Stimulated activated naive B cell treated with anti-CD40 and anti-IgM and Interleukin-4, amounts not matched to agents 10 μg/mL and 1 μg/mL and 100 μg/mL, for 72 hours (primary cell): ENCODE data around the gene MUC6.
A peak's percentile ranks its signal among the peaks of the same experiment; 100 is the strongest.

ENCODE experiments used
- ATAC-seq, 2 donors: fragments of 150-1000 bp; cut with Tn5 transposase; replicated peaks; 2 replicates each; pipeline ENCODE4 v1.10.0; 2021; ENCODE audit warnings: moderate library complexity in 1 of 2
- DNase-seq: peaks from one replicate; pipeline ENCODE4 v3.0.0; 2021
- H3K27ac Mint-ChIP-seq: one replicate; pipeline ENCODE4 v1.8.0; 2022; ENCODE audit warnings: mild to moderate bottlenecking, mixed read lengths
- H3K27me3 Mint-ChIP-seq, 2 donors: one replicate each; pipeline ENCODE4 v1.8.0; 2022; ENCODE audit warnings: mixed read lengths in 2 of 2
- H3K36me3 Mint-ChIP-seq, 2 donors: one replicate each; pipeline ENCODE4 v1.8.0; 2022; ENCODE audit warnings: mixed read lengths in 2 of 2, mild to moderate bottlenecking in 1 of 2
- H3K4me1 Mint-ChIP-seq, 2 donors: one replicate each; pipeline ENCODE4 v1.8.0; 2022; ENCODE audit warnings: mixed read lengths in 2 of 2, mild to moderate bottlenecking in 1 of 2
- H3K4me3 Mint-ChIP-seq, 2 donors: one replicate each; pipeline ENCODE4 v1.8.0; 2022; ENCODE audit warnings: mild to moderate bottlenecking in 2 of 2, mixed read lengths in 2 of 2, moderate library complexity in 1 of 2
- H3K9me3 Mint-ChIP-seq, 2 donors: one replicate each; pipeline ENCODE4 v1.8.0; 2022; ENCODE audit warnings: mixed read lengths in 2 of 2, mild to moderate bottlenecking in 1 of 2

The MUC6 gene

DNA sequence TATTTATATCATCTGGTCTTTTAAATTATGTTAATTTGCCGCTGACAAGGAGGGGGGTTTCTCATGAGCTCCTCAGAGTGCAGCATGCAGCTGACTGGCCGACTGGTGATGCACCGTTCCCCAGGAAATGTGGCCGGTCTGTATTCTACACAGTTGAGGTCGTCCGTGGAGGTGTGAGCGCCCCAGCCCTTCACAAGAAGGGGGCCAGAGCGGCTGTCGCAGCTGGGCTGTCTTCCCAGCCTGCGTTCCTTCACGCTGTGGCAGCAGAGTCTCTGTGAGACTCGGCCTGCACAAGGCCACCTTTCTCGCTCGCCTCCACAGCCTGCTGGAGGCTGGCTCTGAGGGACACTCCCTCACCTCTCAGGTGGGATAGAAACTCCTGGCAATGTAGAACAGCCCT is 67.7 kb downstream of the MUC6 start:
- no peak for DNase-seq
- no peak overlapping the region for H3K4me3 Mint-ChIP-seq

DNA sequence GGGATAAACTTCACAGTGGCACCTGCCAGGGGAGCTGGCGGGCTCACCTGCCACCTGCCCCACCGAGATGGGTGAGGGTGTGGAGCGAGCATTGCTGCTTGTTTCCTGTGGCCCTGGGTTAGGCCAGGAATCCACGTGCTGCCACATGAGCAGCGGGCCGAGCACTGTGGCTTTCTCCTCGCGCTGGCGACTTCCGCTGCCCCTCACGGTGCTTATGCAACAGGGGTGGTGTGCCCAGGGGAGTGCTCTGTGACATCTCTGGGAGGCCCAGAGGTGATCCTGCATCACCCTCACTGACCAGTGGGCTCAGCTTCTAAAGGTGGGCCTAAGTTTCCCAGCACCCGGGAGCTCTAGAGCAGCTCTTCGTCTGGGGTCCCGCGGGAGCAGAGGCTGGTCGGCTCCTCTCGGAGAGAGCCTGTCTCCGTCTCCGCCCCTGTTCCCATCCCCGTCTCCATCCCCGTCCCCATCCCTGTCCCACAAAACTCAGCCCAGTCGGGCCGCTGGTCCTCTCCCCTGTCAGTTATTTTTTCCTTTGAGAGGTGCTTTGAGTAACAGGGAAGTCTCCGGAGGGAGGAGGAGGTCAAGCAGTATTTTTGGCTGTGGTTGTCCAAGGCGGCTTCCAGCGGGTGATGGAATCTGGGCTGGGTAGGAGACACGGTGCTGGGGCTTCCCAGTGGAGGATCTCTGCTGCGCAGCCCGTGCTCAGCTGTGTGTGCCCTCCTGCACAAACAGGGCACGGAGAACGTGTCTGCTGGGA is 68.3 kb downstream of the MUC6 start:
- H3K4me3 Mint-ChIP-seq: no peak overlapping the region

More for the DNA sequence above, 67.7 kb downstream of the MUC6 start:
- H3K9me3 Mint-ChIP-seq: peaks cover 0 to 2% of the 10 kb centered on the region in 2 donors
- peaks cover 31 to 52% of the 10 kb centered on the region in 2 donors for H3K4me1 Mint-ChIP-seq
- peaks cover 48 to 70% of the 10 kb centered on the region in 2 donors for H3K36me3 Mint-ChIP-seq
- ATAC-seq: no peak
- H3K27ac Mint-ChIP-seq: no peak overlapping the region
- H3K27me3 Mint-ChIP-seq: no peaks in the 10 kb centered on the region

DNA sequence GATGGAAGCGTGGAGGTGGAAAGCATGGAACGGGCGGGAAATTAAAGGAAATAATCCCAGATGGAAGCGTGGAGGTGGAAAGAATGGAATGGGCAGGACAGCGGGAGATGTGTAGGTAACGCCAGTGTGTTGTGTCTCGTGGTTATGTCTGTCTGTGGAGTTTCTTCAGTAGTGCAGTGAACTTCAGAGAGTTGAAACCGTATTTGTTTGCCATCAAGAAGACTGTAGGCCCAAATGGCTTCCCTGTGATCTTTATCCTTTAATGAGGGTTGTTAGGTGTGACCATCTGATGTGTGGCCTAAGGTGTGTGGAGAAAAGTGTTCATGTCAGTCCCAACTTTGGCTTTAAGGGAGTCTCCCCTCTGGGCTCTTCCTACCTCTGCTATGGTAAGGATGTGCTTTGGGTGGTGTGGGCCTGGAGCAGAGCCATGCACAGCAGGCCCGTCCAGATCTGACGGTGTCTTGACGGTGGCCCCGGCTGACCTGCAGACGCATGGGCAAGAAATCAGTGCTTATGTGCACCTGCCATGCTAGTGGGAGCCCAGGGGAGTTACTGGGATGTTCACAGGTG is 71.2 kb downstream of the MUC6 start:
- Mint-ChIP-seq H3K4me3 (no peak overlapping the region), H3K27me3 (no peaks in the 10 kb centered on the region), H3K4me1 (peaks cover 19 to 39% of the 10 kb centered on the region in 2 donors), H3K27ac (no peak overlapping the region), H3K9me3 (peaks cover 0 to 2% of the 10 kb centered on the region in 2 donors), H3K36me3 (peaks cover 42 to 59% of the 10 kb centered on the region in 2 donors)
- DNase-seq: no peak
- ATAC-seq: peak; percentile 60 to 66

More for the DNA sequence above, 68.3 kb downstream of the MUC6 start:
- Mint-ChIP-seq H3K27ac (no peak overlapping the region), H3K4me1 (peaks cover 30 to 52% of the 10 kb centered on the region in 2 donors), H3K36me3 (peaks cover 49 to 67% of the 10 kb centered on the region in 2 donors), H3K27me3 (no peaks in the 10 kb centered on the region), H3K9me3 (peaks cover 0 to 2% of the 10 kb centered on the region in 2 donors)
- ATAC-seq (no peak), DNase-seq (no peak)

DNA sequence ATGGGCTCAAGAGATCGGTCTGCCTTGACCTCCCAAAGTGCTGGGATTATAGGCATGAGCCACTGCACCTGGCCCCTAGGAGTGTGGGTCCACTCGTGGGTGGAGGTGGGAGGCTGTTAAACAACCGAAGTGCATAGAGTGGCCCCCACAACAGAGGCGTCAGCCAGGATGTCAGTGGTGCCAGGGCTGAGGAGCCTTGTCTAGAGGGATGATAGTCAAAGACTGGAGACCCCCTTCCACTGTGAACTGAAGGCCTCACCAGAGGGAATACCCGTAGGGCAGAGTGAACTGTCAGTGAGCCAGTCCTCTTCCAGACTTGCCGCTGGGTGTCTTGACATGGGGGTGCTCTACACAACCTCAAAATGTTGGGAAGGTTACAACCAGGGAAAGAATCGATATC is 72.7 kb downstream of the MUC6 start:
- H3K27me3 Mint-ChIP-seq: no peaks in the 10 kb centered on the region

More for the DNA sequence above, 72.7 kb downstream of the MUC6 start:
- Mint-ChIP-seq H3K36me3 (peaks cover 36 to 53% of the 10 kb centered on the region in 2 donors), H3K27ac (peak overlapping the region; percentile 26), H3K4me3 (no peak overlapping the region), H3K4me1 (peaks cover 10 to 29% of the 10 kb centered on the region in 2 donors), H3K9me3 (peaks cover 0 to 2% of the 10 kb centered on the region in 2 donors)
- peak in 1 of 2 donors; percentile 23 for ATAC-seq
- no peak for DNase-seq
